Daoy (cell line): ENCODE data around the gene ZDHHC20. TPM values are rescaled to one million over a fixed set of nuclear protein-coding genes. Genes with fewer than 3 reads are reported as not detected.

Source experiments
- DNase-seq: peaks from one replicate; pipeline ENCODE4 v3.0.0-alpha.2; 2015; ENCODE audit warnings: low read depth
- total RNA-seq: library from RNA; depleted of rRNA; stranded (reverse); fragments of >200 nt; shearing (Covaris generic); gene quantifications from 2 replicates; pipeline ENCODE4 v1.2.3, GENCODE V29; 2014; rRNA removed

Gene ZDHHC20
- total RNA-seq, 1 experiment from 2014 or later: 45.0 TPM

DNA sequence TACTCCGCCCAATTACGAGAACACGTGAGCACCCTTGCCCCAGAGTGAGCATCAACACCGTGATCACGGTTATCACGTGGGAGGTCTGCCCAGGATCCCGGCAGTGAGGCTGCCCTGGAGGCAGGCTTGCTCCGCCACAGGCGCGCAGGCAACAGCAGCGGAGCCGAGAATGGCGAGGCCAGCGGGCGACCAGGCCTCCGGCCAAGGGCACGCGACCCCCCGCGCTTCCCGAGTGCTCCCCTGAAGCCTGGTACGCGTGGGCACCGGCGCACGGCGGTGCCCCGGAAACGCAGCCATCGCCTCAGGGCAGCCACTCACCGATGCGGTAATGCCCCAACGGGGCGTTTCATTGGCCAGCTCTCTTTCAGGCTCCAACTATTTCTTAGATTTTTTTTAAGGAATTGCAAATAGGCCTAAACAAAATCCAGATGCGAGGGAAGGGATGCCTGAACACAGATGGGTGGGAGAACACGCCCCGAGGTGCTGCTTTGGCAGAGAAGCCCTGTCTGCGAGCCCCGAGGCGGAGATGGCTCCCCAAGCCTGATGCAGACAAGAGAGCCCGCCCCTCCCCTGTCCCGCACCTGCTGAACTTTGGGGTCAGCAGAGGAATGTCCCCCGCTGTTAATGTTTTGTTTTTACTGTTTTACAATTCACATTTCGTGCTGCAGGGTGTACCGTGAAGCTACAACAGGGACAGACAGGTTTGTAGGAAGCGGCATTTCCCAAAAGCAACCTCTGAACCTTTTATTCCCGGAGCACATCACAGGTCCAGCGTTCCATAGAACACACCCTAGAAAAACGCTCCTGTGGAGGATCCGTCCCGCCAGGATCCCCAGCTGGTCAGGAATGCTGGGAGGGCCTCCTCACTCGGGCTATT is 132.7 kb downstream of the ZDHHC20 start:
- DNase-seq: no peak

GRCh38 chr13:21324803-21325202 is 134.3 kb downstream of the ZDHHC20 start:
- peak; percentile 17 for DNase-seq

- no peak for DNase-seq
Observed at GRCh38 chr13:21322988-21323387, 136.1 kb downstream of the ZDHHC20 start.

Other genes with a start within 250 kb of the ZDHHC20 start
- gene MICU2, start 144.9 kb upstream of the ZDHHC20 start, total RNA-seq: 72.9 and 81.2 TPM in 2 replicates
- gene FGF9, start 211.8 kb upstream of the ZDHHC20 start, total RNA-seq: 0.60 and 0.74 TPM in 2 replicates